ENCODE measurements around the gene CD302. TPM values are rescaled to one million over a fixed set of nuclear protein-coding genes. Genes with fewer than 3 reads are reported as not detected.

Gene CD302
- total and polyA plus RNA-seq, 10 of the 15 experiments (the other 5 are each of a cell fraction or from before 2014, with no cell fraction given) = 0.48 to 4.0 (median 2.1) TPM

- Histone ChIP-seq H3K9ac (ENCODE audit: control insufficient read depth, insufficient read depth, low read length) (no peak overlapping the region), H3K27me3 (replicated peaks in 1 of 2; ENCODE audit: control insufficient read depth in 2 of 2, insufficient read depth in 2 of 2, low read length in 1 of 2) (no peaks in the 10 kb centered on the region), H2AFZ (ENCODE audit: control insufficient read depth, low read depth, low read length) (no peak overlapping the region), H3K79me2 (ENCODE audit: control insufficient read depth, insufficient read depth, low read length) (no peaks in the 10 kb centered on the region), H3K9me3 (replicated peaks; ENCODE audit: control insufficient read depth, insufficient read depth, low read length) (no peaks in the 10 kb centered on the region), H3K4me1 (ENCODE audit: control insufficient read depth, insufficient read depth, low read length) (no peaks in the 10 kb centered on the region), H4K20me1 (ENCODE audit: control insufficient read depth, insufficient read depth) (no peaks in the 10 kb centered on the region), H3K4me2 (ENCODE audit: control insufficient read depth, insufficient read depth) (no peak overlapping the region), H3K4me3 (no peak overlapping the region), H3K36me3 (ENCODE audit: control insufficient read depth in 2 of 2, insufficient read depth in 2 of 2, low read length in 1 of 2) (peaks cover 0 to 19% of the 10 kb centered on the region in 2 experiments; a peak in 1 of 4 replicates), H3K27ac (ENCODE audit: control insufficient read depth, insufficient read depth) (no peak overlapping the region)
- in situ Hi-C loops (cut with MboI) = no loop called here
- CTCF ChIA-PET = interaction anchor here (1.2 kb wide), 1 partner anchor 151 kb away, joined by 3 read pairs; no protein-coding TSS in a partner anchor
- TF ChIP-seq PAX5 (IDR thresholded peaks at IDR 0.05; ENCODE audit: borderline replicate concordance, low read depth, low read length) (no peak), IRF4 (IDR thresholded peaks at IDR 0.05; ENCODE audit: low read depth, low read length) (no peak), RFX5 (IDR thresholded peaks at IDR 0.05; ENCODE audit: low read depth, low read length) (no peak), SRF (IDR thresholded peaks at IDR 0.05; ENCODE audit: low read depth in 2 of 2, low read length in 2 of 2) (no peak), NFYB (IDR thresholded peaks at IDR 0.05; ENCODE audit: insufficient read depth, low read depth, low read length) (no peak), NR2C1 (IDR thresholded peaks at IDR 0.05) (no peak)
- SMC1A ChIA-PET (ENCODE audit: uncharacterized antibody, unreplicated experiment) = interaction anchor here (1.1 to 1.2 kb wide), 2 partner anchors 10 to 171 kb away, joined by 3 to 4 read pairs; no protein-coding TSS in a partner anchor
- no peak for DNase-seq (ENCODE audit: low read depth, low spot score)
- RAD21 ChIA-PET (ENCODE audit: unreplicated experiment) = no interaction called here
- POLR2A ChIA-PET = no interaction called here
- no TSS peak for BruUV-seq (replicated peaks)
- 95% methylated on average over 3 of the region's 3 CpGs for WGBS (ENCODE audit: insufficient coverage, insufficient replicate concordance, low lambda C conversion rate, missing lambda C conversion rate)
- intact Hi-C loops (cut with micrococcal nuclease; ENCODE audit: unreplicated experiment) = no loop called here
- FAIRE-seq = no peak
- ATAC-seq = no peak
Measured at GRCh38 chr2:159769147-159769546, 28.9 kb downstream of the CD302 start.

- no TSS peak for BruUV-seq (replicated peaks)
- CTCF ChIA-PET = interaction anchor here (0.7 to 1.8 kb wide), 4 partner anchors 15 to 178 kb away, joined by 3 to 6 read pairs (median 4); no protein-coding TSS in a partner anchor
- ATAC-seq (no peak), DNase-seq (ENCODE audit: low read depth, low spot score) (no peak), FAIRE-seq (no peak)
- Histone ChIP-seq H3K27me3 (replicated peaks in 1 of 2; ENCODE audit: control insufficient read depth in 2 of 2, insufficient read depth in 2 of 2, low read length in 1 of 2) (no peaks in the 10 kb centered on the region), H3K27ac (ENCODE audit: control insufficient read depth, insufficient read depth) (no peak overlapping the region), H3K36me3 (ENCODE audit: control insufficient read depth in 2 of 2, insufficient read depth in 2 of 2, low read length in 1 of 2) (peaks cover 0 to 15% of the 10 kb centered on the region in 2 experiments; a peak in 3 of 4 replicates), H3K4me3 (no peak overlapping the region), H3K79me2 (ENCODE audit: control insufficient read depth, insufficient read depth, low read length) (no peaks in the 10 kb centered on the region), H4K20me1 (ENCODE audit: control insufficient read depth, insufficient read depth) (no peaks in the 10 kb centered on the region; the same call in 1 of the 2 replicates), H2AFZ (ENCODE audit: control insufficient read depth, low read depth, low read length) (no peak overlapping the region), H3K9ac (ENCODE audit: control insufficient read depth, insufficient read depth, low read length) (no peak overlapping the region), H3K9me3 (replicated peaks; ENCODE audit: control insufficient read depth, insufficient read depth, low read length) (no peaks in the 10 kb centered on the region), H3K4me1 (ENCODE audit: control insufficient read depth, insufficient read depth, low read length) (no peaks in the 10 kb centered on the region), H3K4me2 (ENCODE audit: control insufficient read depth, insufficient read depth) (no peak overlapping the region)
- in situ Hi-C loops (cut with MboI) (no loop called here), intact Hi-C loops (cut with micrococcal nuclease; ENCODE audit: unreplicated experiment) (no loop called here)
- SMC1A ChIA-PET (ENCODE audit: uncharacterized antibody, unreplicated experiment) = interaction anchor here (1.0 to 3.2 kb wide), 2 partner anchors 11 to 47 kb away, joined by 3 to 10 read pairs; no protein-coding TSS in a partner anchor
- RAD21 ChIA-PET (ENCODE audit: unreplicated experiment) = interaction anchor here (1.1 to 1.2 kb wide), 2 partner anchors 178 to 206 kb away, joined by 3 to 5 read pairs; no protein-coding TSS in a partner anchor
- 0% methylated on average over 1 of the region's 1 CpG for WGBS (ENCODE audit: insufficient coverage, insufficient replicate concordance, low lambda C conversion rate, missing lambda C conversion rate)
- POLR2A ChIA-PET = interaction anchor here (0.5 to 1.6 kb wide), 2 partner anchors 12 to 178 kb away, joined by 4 to 6 read pairs; no protein-coding TSS in a partner anchor
- TF ChIP-seq, protein P1, sequence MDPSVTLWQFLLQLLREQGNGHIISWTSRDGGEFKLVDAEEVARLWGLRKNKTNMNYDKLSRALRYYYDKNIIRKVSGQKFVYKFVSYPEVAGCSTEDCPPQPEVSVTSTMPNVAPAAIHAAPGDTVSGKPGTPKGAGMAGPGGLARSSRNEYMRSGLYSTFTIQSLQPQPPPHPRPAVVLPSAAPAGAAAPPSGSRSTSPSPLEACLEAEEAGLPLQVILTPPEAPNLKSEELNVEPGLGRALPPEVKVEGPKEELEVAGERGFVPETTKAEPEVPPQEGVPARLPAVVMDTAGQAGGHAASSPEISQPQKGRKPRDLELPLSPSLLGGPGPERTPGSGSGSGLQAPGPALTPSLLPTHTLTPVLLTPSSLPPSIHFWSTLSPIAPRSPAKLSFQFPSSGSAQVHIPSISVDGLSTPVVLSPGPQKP (IDR thresholded peaks at IDR 0.05; ENCODE audit: low read depth, low read length) = no peak
- TF ChIP-seq PKNOX1 (IDR thresholded peaks at IDR 0.05) = no peak
- TF ChIP-seq MTA2 (IDR thresholded peaks at IDR 0.05; ENCODE audit: low read depth) = no peak
- TF ChIP-seq E4F1 (IDR thresholded peaks at IDR 0.05; ENCODE audit: borderline replicate concordance, partially characterized antibody) = no peak
- no peak for TF ChIP-seq PAX8 (IDR thresholded peaks at IDR 0.05)
Measured at GRCh38 chr2:159762075-159762474, 35.9 kb downstream of the CD302 start.
